ENCODE data around the gene SPDYE18.
"Not testable (repeated sequence)": the region's sequence is repeated elsewhere in the genome, so short reads cannot be mapped to it uniquely, and the experiment has no call there.

SPDYE18 gene

DNA sequence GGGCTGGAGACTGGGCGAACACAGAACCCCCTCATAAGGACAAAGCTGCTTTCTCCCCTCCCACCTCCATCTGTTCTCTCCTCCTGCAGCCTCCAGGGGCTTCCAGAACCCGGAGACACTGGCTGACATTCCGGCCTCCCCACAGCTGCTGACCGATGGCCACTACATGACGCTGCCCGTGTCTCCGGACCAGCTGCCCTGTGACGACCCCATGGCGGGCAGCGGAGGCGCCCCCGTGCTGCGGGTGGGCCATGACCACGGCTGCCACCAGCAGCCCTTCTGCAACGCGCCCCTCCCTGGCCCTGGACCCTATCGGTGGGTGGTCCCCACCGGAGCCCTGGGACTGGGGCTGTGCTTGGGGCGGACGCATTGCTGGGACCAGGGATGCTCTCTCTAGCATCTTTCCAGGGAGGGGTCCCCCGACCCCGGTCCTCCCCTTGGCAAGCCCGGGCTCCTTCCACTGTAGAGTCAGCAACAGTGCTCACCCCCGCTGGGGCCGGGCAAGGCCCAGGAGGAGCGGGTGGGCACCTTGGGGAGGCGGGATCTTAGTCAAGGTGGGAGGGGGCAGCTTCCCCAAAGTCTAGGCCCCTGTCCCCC lies 56.8 kb downstream of the SPDYE18 start:
- not testable (repeated sequence) for DNase-seq (ENCODE audit: low spot score)

DNA sequence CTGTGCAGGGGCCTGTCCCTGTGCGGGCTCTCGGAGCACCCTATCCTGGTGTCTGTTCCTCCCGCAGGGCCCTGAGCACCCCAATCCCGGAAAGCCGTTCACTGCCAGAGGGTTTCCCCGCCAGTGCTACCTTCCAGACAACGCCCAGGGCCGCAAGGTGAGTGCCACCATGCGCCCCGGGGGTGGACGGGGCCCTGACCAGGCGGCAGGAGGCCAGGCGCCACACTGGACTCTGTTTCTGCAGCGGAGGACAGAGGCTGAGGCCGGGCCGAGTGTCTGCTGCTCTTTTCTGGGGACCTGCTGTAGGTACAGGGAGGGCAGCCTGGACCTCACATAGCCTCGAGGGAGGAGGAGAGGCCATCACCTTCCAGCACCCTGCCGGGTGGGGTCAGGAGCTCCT lies 58.2 kb downstream of the SPDYE18 start:
- DNase-seq (ENCODE audit: low spot score) = not testable (repeated sequence)

DNA sequence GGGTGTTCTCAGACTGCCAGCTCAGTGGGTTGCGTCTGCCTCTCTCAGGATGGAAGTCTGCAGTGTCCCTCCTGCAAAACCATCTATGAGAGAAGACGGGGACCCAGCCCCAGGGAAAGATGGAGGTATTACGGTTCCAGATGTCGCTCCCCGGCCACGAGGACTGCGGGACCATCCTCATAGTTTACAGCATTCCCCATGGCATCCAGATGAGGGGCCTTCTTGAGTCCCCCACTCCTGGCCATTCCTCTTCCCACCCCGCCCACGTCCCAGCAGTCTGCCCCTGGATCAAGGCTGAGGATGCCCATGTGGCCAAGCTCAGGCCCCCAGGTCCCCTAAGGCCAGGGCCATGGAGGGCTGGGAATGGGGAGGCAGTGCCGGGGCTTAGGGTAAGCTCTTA lies 59.1 kb downstream of the SPDYE18 start:
- DNase-seq (ENCODE audit: low spot score) = not testable (repeated sequence)

DNA sequence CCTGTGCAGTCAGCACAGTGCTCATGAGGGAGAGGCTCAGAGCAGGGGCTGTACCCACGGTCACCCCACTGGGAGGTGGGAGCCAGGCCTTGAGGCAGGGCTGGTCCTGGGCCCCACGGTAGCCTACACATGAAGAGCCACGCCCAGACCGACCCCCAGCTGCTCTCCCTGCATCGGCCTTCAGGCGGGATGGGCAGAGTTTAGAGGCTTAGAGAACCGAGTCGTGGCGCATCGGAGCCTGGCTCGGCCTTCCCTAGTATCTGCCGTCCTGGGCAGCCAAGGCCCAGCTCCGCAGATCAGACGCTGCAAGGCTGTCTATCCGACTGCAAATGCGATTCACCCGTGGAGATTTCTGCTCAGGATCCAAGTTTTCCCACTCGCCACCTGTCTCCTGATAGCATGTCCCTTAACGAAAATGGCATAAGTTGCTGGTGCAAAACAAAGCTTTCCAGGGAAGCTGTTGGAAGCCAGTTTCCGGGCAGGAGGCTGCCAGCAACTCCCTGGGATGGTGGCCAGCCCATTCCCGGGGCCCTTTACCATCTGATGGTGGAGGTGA lies 59.6 kb downstream of the SPDYE18 start:
- DNase-seq (ENCODE audit: low spot score) = not testable (repeated sequence)

DNA sequence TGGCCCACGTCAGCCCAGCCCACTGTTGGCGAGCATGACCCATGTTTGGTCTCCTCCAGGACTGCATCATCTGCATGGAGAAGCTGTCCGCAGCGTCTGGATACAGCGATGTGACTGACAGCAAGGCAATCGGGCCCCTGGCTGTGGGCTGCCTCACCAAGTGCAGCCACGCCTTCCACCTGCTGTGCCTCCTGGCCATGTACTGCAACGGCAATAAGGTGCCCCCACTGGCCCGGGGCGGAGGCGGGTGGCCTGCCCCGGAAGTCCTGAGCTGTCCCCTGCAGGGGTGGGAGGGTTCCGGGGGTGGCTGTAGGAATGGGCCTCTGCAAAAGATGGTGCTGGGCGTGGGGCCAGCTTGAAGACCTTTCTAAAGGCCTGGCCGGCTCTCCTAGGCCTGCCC lies 60.3 kb downstream of the SPDYE18 start:
- not testable (repeated sequence) for DNase-seq (ENCODE audit: low spot score)
